NCI-H446 treated with DMSO at 0.1 percent for 48 hours (cell line): ENCODE measurements around the gene TBX19.
A peak's percentile ranks its signal among the peaks of the same experiment; 100 is the strongest.
"Not testable (repeated sequence)": the region's sequence is repeated elsewhere in the genome, so short reads cannot be mapped to it uniquely, and the experiment has no call there.

Experiments
- DNase-seq: peaks from one replicate; lab custom pipeline; 2025; lab: John Stamatoyannopoulos, UW

TBX19 gene

GRCh38 chr1:168320800-168321450 lies 40.2 kb downstream of the TBX19 start:
- DNase-seq, result no peak

- DNase-seq, result no peak
These were observed 41.3 kb downstream of the TBX19 start for GRCh38 chr1:168321945-168322344.

DNA sequence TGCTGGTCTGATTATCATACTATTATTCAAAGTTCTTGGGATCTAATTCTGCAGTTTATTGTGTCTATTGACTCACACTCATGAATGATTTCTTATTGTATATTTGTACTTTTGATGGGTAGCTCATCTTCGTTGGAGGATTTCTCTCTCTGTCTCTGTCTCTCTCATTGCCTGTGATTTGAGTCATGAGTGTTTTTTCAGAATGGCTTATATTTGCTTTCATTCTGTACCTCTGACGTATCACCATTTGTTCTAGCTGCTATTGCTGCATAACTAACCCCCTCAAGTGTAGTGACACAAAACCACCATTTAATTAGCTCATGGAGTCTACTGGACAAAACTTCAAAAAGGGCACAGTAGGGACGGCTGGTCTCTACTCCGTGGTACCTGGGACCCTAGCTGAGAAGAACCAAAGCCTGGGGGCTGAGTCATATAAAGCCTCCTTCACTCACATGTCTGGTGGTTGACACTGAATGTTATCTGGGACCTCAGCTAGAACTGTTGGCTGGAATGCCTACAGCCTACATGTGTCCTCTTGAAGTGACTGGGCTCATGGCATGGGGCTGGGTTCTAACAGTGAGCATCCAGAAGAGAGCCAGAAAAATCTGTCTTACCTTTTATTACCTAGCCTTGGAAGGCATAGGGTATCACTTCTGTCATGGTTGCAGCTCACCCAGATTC lies 44.2 kb downstream of the TBX19 start:
- no peak for DNase-seq

GRCh38 chr1:168328731-168329364 lies 48.2 kb downstream of the TBX19 start:
- no peak for DNase-seq

DNA sequence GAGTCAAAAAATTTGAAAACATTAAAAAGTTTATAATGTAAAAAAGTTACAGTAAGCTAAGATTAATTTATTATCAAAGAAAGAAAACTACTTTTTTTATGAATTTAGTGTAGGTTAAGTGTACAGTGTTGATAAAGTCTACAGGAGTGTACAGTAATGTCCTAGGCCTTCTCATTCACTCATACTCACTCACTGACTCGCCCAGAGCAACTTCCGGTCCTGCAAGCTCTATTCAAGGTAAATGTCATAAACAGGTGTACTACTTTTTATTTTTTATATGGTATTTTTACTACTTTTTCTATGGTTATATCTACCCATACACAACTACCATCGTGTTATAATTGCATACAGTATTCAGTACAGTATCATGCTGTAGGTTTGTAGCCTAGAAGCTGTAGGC lies 49.6 kb downstream of the TBX19 start:
- DNase-seq, result no peak

GRCh38 chr1:168331569-168331968 lies 50.9 kb downstream of the TBX19 start:
- DNase-seq, result no peak

DNA sequence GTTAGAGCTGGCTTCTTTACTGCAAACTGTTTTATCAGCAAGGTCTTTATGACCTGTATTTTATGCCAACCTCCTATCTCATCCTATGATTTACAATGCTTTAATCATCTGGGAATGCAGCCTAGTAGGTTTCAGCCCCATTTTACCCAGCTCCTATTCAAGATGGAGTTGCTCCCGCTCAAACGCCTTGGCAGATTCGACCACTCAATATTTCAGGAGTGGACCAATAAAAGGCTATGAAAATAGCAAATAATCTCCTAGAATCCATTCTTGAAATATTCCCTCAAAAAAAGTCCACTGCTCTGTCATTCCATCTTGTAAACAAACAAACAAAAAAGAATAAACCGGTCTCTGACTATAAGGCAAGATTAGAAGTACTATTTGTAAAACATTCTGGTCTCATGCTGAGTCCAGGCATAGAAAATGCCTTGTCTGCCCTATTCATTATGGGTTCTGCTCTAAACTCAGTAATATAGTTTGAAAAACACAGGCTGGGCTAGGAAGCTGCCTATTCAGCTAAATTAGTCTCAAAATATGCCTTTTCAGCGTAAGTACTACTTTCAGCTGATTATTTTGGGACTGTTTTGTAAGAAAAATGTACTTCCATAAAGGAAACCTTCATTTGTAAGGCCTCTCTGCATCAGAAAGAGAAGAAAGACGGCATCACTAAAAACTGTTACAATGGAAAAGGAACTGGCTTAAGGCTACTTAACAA lies 53.0 kb downstream of the TBX19 start:
- no peak for DNase-seq

GRCh38 chr1:168335500-168335899 lies 54.8 kb downstream of the TBX19 start:
- DNase-seq, result no peak

- DNase-seq, result no peak
These were observed 58.2 kb downstream of the TBX19 start for GRCh38 chr1:168338589-168339503.

- no peak for DNase-seq
These were observed 60.3 kb downstream of the TBX19 start for GRCh38 chr1:168340781-168341482.

- DNase-seq, result no peak
These were observed 60.9 kb downstream of the TBX19 start for GRCh38 chr1:168341483-168341975.

- peak; percentile 68 for DNase-seq
These were observed 62.0 kb downstream of the TBX19 start for GRCh38 chr1:168342572-168343280.

- no peak for DNase-seq
These were observed 62.9 kb downstream of the TBX19 start for GRCh38 chr1:168343566-168343965.

GRCh38 chr1:168344517-168344916 lies 63.8 kb downstream of the TBX19 start:
- DNase-seq, result no peak

DNA sequence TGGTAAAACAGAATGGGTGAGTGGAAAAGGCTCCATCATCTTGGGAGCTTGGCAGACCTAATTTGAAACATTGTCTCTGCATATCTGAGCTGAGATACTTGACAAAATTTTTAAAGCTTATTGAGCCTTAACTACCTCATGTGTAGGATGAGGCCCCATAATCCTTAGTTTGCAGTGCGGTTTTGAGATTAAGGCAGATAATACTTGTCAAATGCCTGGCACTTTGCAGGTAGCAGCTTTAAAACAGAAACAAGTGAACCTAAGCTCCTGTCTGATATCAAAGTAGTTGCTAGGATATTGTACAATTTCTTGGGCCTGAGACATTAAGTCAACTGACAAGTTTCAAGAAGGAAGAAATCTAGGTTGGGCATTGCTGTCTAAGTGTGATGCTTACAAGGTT lies 65.3 kb downstream of the TBX19 start:
- no peak for DNase-seq

GRCh38 chr1:168347630-168348029 lies 67.0 kb downstream of the TBX19 start:
- no peak for DNase-seq

DNA sequence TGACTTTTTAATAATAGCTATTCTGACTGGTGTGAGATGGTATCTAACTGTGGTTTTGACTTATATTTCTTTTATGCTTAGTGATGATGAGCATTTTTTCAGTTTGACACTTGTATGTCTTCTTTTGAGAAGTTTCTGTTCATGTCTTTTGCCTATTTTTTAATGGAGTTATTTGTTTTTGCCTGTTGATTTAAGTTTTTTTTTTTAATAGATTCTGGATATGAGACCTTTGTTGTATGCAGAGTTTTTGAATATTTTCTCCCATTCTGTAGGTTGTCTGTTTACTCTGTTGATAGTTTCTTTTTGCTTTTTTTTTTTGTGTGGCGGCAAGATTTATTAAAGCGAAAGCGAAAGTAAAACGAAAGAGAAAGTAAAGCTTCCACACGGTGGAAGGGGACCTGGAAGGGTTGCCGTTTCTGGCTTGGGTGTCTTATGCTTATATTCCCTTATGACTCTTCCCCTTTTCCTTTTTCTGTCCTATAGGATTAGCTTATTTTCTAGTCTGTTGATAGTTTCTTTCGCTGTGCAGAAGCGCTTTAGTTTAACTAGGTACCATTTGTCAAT lies 67.6 kb downstream of the TBX19 start:
- no peak for DNase-seq

DNA sequence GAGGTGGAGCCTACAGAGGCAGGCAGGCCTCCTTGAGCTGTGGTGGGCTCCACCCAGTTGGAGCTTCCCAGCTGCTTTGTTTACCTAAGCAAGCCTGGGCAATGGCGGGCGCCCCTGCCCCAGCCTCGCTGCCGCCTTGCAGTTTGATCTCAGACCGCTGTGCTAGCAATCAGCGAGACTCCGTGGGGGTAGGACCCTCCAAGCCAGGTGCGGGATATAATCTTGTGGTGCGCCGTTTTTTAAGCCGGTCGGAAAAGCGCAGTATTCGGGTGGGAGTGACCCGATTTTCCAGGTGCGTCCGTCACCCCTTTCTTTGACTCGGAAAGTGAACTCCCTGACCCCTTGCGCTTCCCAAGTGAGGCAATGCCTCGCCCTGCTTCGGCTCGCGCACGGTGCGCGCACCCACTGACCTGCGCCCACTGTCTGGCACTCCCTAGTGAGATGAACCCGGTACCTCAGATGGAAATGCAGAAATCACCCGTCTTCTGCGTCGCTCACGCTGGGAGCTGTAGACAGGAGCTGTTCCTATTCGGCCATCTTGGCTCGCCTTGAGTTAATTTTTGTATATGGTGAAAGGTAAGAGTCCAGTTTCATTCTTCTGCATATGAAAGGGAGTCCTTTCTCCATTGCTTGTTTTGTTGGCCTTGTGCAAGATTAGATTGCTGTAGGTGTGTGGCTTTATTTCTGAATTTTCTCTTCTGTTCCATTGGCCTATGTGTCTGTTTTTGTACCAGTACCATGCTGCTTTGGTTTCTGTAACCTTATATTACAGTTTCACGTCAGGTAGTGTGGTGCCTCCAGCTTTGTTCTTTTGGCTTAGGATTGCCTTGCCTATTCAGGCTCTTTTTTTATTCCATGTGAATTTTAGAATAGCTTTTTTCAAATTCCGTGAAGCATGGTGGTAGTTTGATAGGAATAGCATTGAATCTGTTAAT lies 73.9 kb downstream of the TBX19 start:
- not testable (repeated sequence) for DNase-seq
